H9 (cell line): ENCODE results near the gene IVNS1ABP. TPM values are rescaled to one million over a fixed set of nuclear protein-coding genes. Genes with fewer than 3 reads are reported as not detected.
A peak's percentile ranks its signal among the peaks of the same experiment; 100 is the strongest.
"Not testable (repeated sequence)": the region's sequence is repeated elsewhere in the genome, so short reads cannot be mapped to it uniquely, and the experiment has no call there.

ENCODE experiments used
- DNase-seq: peaks from one replicate; pipeline ENCODE4 v3.0.0-alpha.2; 2017
- H2AFZ ChIP-seq: one replicate; pipeline ENCODE4 v1.6.1; 2013; ENCODE audit warnings: mild to moderate bottlenecking, low read length, control low read depth, moderate library complexity
- H2AK5ac ChIP-seq: 2 replicates; pipeline ENCODE4 v1.6.1; 2013; ENCODE audit warnings: low read length, control low read depth, mixed read lengths; ENCODE audit not compliant: insufficient read length
- H2BK120ac ChIP-seq: one replicate; pipeline ENCODE4 v1.6.1; 2013; ENCODE audit warnings: low read depth, mild to moderate bottlenecking, low read length, control low read depth, inconsistent platforms; ENCODE audit not compliant: poor library complexity, severe bottlenecking
- H2BK12ac ChIP-seq: 2 replicates; pipeline ENCODE4 v1.6.1; 2013; ENCODE audit warnings: low read length, control low read depth, mixed read lengths, low read depth; ENCODE audit not compliant: insufficient read length
- H2BK15ac ChIP-seq: 2 replicates; pipeline ENCODE4 v1.6.1; 2013; ENCODE audit warnings: low read depth, low read length, control low read depth
- H2BK20ac ChIP-seq: one replicate; pipeline ENCODE4 v1.6.1; 2013; ENCODE audit warnings: low read depth, mild to moderate bottlenecking, low read length, control low read depth, inconsistent platforms; ENCODE audit not compliant: poor library complexity, severe bottlenecking
- H2BK5ac ChIP-seq: 2 replicates; pipeline ENCODE4 v1.6.1; 2013; ENCODE audit warnings: low read length, control low read depth, mixed read lengths; ENCODE audit not compliant: insufficient read length
- H3K14ac ChIP-seq: 2 replicates; pipeline ENCODE4 v1.6.1; 2013; ENCODE audit warnings: low read length, control low read depth; ENCODE audit not compliant: insufficient read depth
- H3K18ac ChIP-seq: 2 replicates; pipeline ENCODE4 v1.6.1; 2013; ENCODE audit warnings: low read depth, mild to moderate bottlenecking, mixed read lengths, low read length, control low read depth; ENCODE audit not compliant: insufficient read length
- H3K23ac ChIP-seq: 2 replicates; pipeline ENCODE4 v1.6.1; 2013; ENCODE audit warnings: low read length, control low read depth, mixed read lengths, low read depth; ENCODE audit not compliant: insufficient read length
- H3K23me2 ChIP-seq: 2 replicates; pipeline ENCODE4 v1.6.1; 2013; ENCODE audit warnings: low read depth, mild to moderate bottlenecking, mixed read lengths, low read length, control low read depth; ENCODE audit not compliant: insufficient read length, poor library complexity, severe bottlenecking
- H3K27ac ChIP-seq: 2 replicates; pipeline ENCODE4 v1.5.1; 2013; ENCODE audit warnings: low read length, control low read depth, mixed read lengths, low read depth; ENCODE audit not compliant: insufficient read length
- H3K27me3 ChIP-seq: 2 replicates; pipeline ENCODE4 v1.6.1; 2013; ENCODE audit warnings: low read length, control low read depth, inconsistent platforms; ENCODE audit not compliant: insufficient read depth
- H3K4ac ChIP-seq: 2 replicates; pipeline ENCODE4 v1.6.1; 2013; ENCODE audit warnings: low read depth, mild to moderate bottlenecking, control low read depth, inconsistent platforms, low read length, moderate library complexity
- H3K4me1 ChIP-seq: 2 replicates; pipeline ENCODE4 v1.6.1; 2013; ENCODE audit warnings: low read length, control low read depth, inconsistent platforms; ENCODE audit not compliant: insufficient read depth
- H3K4me2 ChIP-seq: 2 replicates; pipeline ENCODE4 v1.6.1; 2013; ENCODE audit warnings: low read length, control low read depth, mixed read lengths; ENCODE audit not compliant: insufficient read length, insufficient read depth
- H3K56ac ChIP-seq: 2 replicates; pipeline ENCODE4 v1.6.1; 2013; ENCODE audit warnings: low read depth, mild to moderate bottlenecking, mixed read lengths, low read length, control low read depth; ENCODE audit not compliant: insufficient read length
- H3K79me1 ChIP-seq: 2 replicates; pipeline ENCODE4 v1.6.1; 2013; ENCODE audit warnings: low read depth, mild to moderate bottlenecking, moderate library complexity, low read length, control low read depth, inconsistent platforms; ENCODE audit not compliant: insufficient read depth, poor library complexity, severe bottlenecking
- H3K79me2 ChIP-seq: 2 replicates; pipeline ENCODE4 v1.6.1; 2013; ENCODE audit warnings: low read length, control low read depth, inconsistent platforms; ENCODE audit not compliant: insufficient read depth
- H3K9ac ChIP-seq: 2 replicates; pipeline ENCODE4 v1.6.1; 2013; ENCODE audit warnings: low read length, control low read depth, mixed read lengths; ENCODE audit not compliant: insufficient read length; ENCODE audit errors: extremely low read depth
- H3K9me3 ChIP-seq: one replicate; pipeline ENCODE4 v1.6.1; 2013; ENCODE audit warnings: low read depth, low read length, inconsistent platforms; ENCODE audit not compliant: control insufficient read depth
- H3T11ph ChIP-seq: one replicate; pipeline ENCODE4 v1.6.1; 2013; ENCODE audit warnings: mild to moderate bottlenecking, low read length, control low read depth, inconsistent platforms
- H4K20me1 ChIP-seq: one replicate; pipeline ENCODE4 v1.6.1; 2013; ENCODE audit not compliant: control insufficient read depth, insufficient read length, insufficient read depth
- H4K5ac ChIP-seq: 2 replicates; pipeline ENCODE4 v1.6.1; 2013; ENCODE audit warnings: low read depth, mild to moderate bottlenecking, mixed read lengths, low read length, control low read depth; ENCODE audit not compliant: insufficient read length
- H4K8ac ChIP-seq: replicated peaks from 2 replicates; pipeline ENCODE4 v1.6.1; 2013; ENCODE audit warnings: low read length, control low read depth, mixed read lengths, low read depth; ENCODE audit not compliant: insufficient read length
- H4K91ac ChIP-seq: 2 replicates; pipeline ENCODE4 v1.6.1; 2013; ENCODE audit warnings: low read depth, mild to moderate bottlenecking, moderate library complexity, mixed read lengths, low read length, control low read depth; ENCODE audit not compliant: insufficient read length
- H3K27ac Mint-ChIP-seq, 3 experiments: 2 replicates in 2 of 3; 3 replicates in 1 of 3; pipeline ENCODE4 v1.8.0; 2020 to 2021; ENCODE audit warnings: mixed read lengths in 3 of 3, mild to moderate bottlenecking in 1 of 3, moderate library complexity in 1 of 3
- H3K27me3 Mint-ChIP-seq: 2 replicates; pipeline ENCODE4 v1.8.0; 2021; ENCODE audit warnings: low read depth, mild to moderate bottlenecking, moderate library complexity, mixed read lengths
- H3K36me3 Mint-ChIP-seq, 3 experiments: 2 replicates in 2 of 3; 3 replicates in 1 of 3; pipeline ENCODE4 v1.8.0; 2020 to 2021; ENCODE audit warnings: low read depth in 3 of 3, mixed read lengths in 3 of 3; ENCODE audit not compliant: insufficient read depth in 1 of 3
- H3K4me1 Mint-ChIP-seq, 2 experiments: 2 replicates each; pipeline ENCODE4 v1.8.0; 2020; ENCODE audit warnings: mixed read lengths in 2 of 2
- H3K4me3 Mint-ChIP-seq, 2 experiments: 2 replicates in 1 of 2; 3 replicates in 1 of 2; pipeline ENCODE4 v1.8.0; 2020 to 2021; ENCODE audit warnings: mild to moderate bottlenecking in 2 of 2, mixed read lengths in 2 of 2, moderate library complexity in 1 of 2
- H3K9me3 Mint-ChIP-seq, 2 experiments: 2 replicates in 1 of 2; 3 replicates in 1 of 2; pipeline ENCODE4 v1.8.0; 2020; ENCODE audit warnings: mild to moderate bottlenecking in 2 of 2, mixed read lengths in 2 of 2, moderate library complexity in 1 of 2
- WGBS: extraction: QIAGEN DNeasy Blood & Tissue Kit; methylation state at CpG from one replicate; pipeline ENCODE4 v1.1.7; 2013; ENCODE audit warnings: missing lambda C conversion rate, low lambda C conversion rate, mixed read lengths; ENCODE audit not compliant: insufficient read length; ENCODE audit errors: extremely low coverage; 5-methylcytosine and 5-hydroxymethylcytosine counted together
- total RNA-seq: library from RNA; stranded (reverse); gene quantifications from 2 replicates; pipeline ENCODE4 v1.2.1, GENCODE V29; 2021
- TF ChIP-seq, protein P1 (sequence below): fragments of 200-600 bp; sonication (generic); conservative IDR thresholded peaks from 3 replicates; pipeline ENCODE4 v1.8.0; 2021; ENCODE audit warnings: antibody characterized with exemption, mild to moderate bottlenecking

IVNS1ABP gene
- total RNA-seq, 1 experiment from 2014 or later = 110 TPM

DNA sequence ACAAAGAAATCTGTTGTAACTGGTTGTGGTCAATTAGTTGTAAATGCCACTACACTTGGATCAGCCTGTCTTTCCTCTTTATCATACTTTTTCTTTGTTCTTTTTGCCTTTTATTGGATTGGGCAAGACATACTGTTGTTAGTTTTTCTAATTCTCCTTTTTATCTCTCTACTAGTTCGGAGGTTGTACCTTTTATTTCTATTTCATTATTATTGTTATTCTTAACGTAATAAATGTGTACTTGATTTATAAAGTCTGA lies 59.2 kb downstream of the IVNS1ABP start:
- Histone ChIP-seq H3K27ac (no peak overlapping the region), H2BK20ac (no peak overlapping the region), H4K5ac (no peak overlapping the region), H2AFZ (no peak overlapping the region), H4K91ac (no peak overlapping the region), H3K79me1 (no peaks in the 10 kb centered on the region), H2BK15ac (no peak overlapping the region), H3K9me3 (no peaks in the 10 kb centered on the region), H4K8ac (no peak overlapping the region), H3K79me2 (no peaks in the 10 kb centered on the region), H2BK120ac (no peak overlapping the region), H3K14ac (no peak overlapping the region), H3K4me2 (no peak overlapping the region), H3K18ac (no peak overlapping the region), H3T11ph (no peak overlapping the region), H3K4me1 (no peaks in the 10 kb centered on the region), H3K23me2 (no peaks in the 10 kb centered on the region), H2AK5ac (no peak overlapping the region), H3K56ac (no peak overlapping the region), H4K20me1 (no peaks in the 10 kb centered on the region), H3K9ac (no peak overlapping the region), H3K23ac (no peak overlapping the region), H3K27me3 (no peaks in the 10 kb centered on the region), H2BK5ac (no peak overlapping the region), H3K4ac (no peak overlapping the region), H2BK12ac (no peak overlapping the region)
- Mint-ChIP-seq H3K9me3 (peaks cover 0 to 4% of the 10 kb centered on the region in 2 experiments; a peak in 3 of 5 replicates), H3K36me3 (peaks cover 0 to 8% (median 5%) of the 10 kb centered on the region in 3 experiments; a peak in 5 of 7 replicates), H3K4me1 (peaks cover 7 to 9% of the 10 kb centered on the region in 2 experiments), H3K4me3 (peak overlapping the region in 1 of 2 experiments; percentile 49; a peak in 1 of 5 replicates), H3K27ac (peak overlapping the region in 1 of 3 experiments; percentile 88; a peak in 4 of 7 replicates), H3K27me3 (no peaks in the 10 kb centered on the region)
- no peak for DNase-seq
- WGBS = no CpG with 5 or more reads among the region's 2 CpGs
- TF ChIP-seq, protein P1, sequence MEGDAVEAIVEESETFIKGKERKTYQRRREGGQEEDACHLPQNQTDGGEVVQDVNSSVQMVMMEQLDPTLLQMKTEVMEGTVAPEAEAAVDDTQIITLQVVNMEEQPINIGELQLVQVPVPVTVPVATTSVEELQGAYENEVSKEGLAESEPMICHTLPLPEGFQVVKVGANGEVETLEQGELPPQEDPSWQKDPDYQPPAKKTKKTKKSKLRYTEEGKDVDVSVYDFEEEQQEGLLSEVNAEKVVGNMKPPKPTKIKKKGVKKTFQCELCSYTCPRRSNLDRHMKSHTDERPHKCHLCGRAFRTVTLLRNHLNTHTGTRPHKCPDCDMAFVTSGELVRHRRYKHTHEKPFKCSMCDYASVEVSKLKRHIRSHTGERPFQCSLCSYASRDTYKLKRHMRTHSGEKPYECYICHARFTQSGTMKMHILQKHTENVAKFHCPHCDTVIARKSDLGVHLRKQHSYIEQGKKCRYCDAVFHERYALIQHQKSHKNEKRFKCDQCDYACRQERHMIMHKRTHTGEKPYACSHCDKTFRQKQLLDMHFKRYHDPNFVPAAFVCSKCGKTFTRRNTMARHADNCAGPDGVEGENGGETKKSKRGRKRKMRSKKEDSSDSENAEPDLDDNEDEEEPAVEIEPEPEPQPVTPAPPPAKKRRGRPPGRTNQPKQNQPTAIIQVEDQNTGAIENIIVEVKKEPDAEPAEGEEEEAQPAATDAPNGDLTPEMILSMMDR = no peak

DNA sequence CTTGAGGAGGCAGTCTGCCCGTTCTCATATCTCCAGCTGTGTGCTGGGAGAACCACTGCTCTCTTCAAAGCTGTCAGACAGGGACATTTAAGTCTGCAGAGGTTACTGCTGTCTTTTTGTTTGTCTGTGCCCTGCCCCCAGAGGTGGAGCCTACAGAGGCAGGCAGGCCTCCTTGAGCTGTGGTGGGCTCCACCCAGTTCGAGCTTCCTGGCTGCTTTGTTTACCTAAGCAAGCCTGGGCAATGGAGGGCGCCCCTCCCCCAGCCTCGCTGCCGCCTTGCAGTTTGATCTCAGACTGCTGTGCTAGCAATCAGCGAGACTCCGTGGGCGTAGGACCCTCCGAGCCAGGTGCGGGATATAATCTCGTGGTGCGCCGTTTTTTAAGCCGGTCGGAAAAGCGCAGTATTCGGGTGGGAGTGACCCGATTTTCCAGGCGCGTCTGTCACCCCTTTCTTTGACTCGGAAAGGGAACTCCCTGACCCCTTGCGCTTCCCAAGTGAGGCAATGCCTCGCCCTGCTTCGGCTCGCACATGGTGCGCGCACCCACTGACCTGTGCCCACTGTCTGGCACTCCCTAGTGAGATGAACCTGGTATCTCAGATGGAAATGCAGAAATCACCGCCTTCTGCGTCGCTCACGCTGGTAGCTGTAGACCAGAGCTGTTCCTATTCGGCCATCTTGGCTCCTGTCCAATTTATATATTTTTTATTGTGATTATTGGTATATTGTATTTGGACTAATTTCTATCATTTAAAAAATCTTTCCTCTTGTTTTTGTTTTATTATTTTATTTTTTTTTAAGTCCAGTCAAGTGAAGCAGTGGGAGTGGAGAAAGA lies 59.7 kb downstream of the IVNS1ABP start:
- DNase-seq, H2BK5ac ChIP-seq, H3K4me1 Mint-ChIP-seq, H3K23ac ChIP-seq, H3K27ac ChIP-seq, H3K27me3 ChIP-seq, H3K4me1 ChIP-seq, H3K79me1 ChIP-seq, H3K9me3 Mint-ChIP-seq, H2BK12ac ChIP-seq, H3K9me3 ChIP-seq, H3K27me3 Mint-ChIP-seq, H4K5ac ChIP-seq, H4K91ac ChIP-seq, H3K36me3 Mint-ChIP-seq, H3K4ac ChIP-seq, H2AK5ac ChIP-seq, H3K56ac ChIP-seq, H3K79me2 ChIP-seq, H3K14ac ChIP-seq, H2BK120ac ChIP-seq, H2BK20ac ChIP-seq, H3T11ph ChIP-seq, H2BK15ac ChIP-seq, H4K8ac ChIP-seq, H3K23me2 ChIP-seq, H3K18ac ChIP-seq, H2AFZ ChIP-seq, H4K20me1 ChIP-seq: not testable (repeated sequence)
- peak overlapping the region in 2 of 3 experiments; percentile 81 to 97; a peak in 4 of 7 replicates for H3K27ac Mint-ChIP-seq
- H3K9ac ChIP-seq = peak overlapping the region; percentile 70
- no CpG with 5 or more reads among the region's 32 CpGs for WGBS
- peak overlapping the region; percentile 49 to 68; a peak in 4 of 5 replicates for H3K4me3 Mint-ChIP-seq
- peak overlapping the region; percentile 25 for H3K4me2 ChIP-seq
